Measurements from ENCODE around the gene RGS7.

GRCh38 chr1:240737766-240738265 is 619.2 kb downstream of the RGS7 start:
- TF ChIP-seq CTCF (IDR thresholded peaks at IDR 0.05) (no peak), POLR2A (IDR thresholded peaks at IDR 0.05) (no peak)

Measured in thyroid gland (tissue), 4 donors.